Adrenal gland (tissue), 5 donors: Measurements from ENCODE around the gene PDYN.

Source experiments
- CTCF ChIP-seq, 6 experiments: fragments of 450-650 bp in 4 of 6; fragments of 200-600 bp in 2 of 6; sonication (generic) in 1 of 6; IDR thresholded peaks; 1 replicate in 5 of 6; 2 replicates in 1 of 6; pipeline versions ENCODE4 v1.5.1 to v1.8.0; 2016 to 2021; ENCODE audit warnings: antibody characterized with exemption in 6 of 6, mild to moderate bottlenecking in 2 of 6, moderate library complexity in 1 of 6
- POLR2A ChIP-seq, 2 donors: fragments of 450-650 bp; IDR thresholded peaks; one replicate each; pipeline ENCODE4 v1.6.1; 2017; ENCODE audit warnings: antibody characterized with exemption in 2 of 2, mild to moderate bottlenecking in 2 of 2, moderate library complexity in 1 of 2
- donor health status: DM: no; HTN: no; CAD: no.

- no peak for TF ChIP-seq CTCF (IDR thresholded peaks at IDR 0.05)
- no peak for TF ChIP-seq POLR2A (IDR thresholded peaks at IDR 0.05)
These were observed 64.4 kb downstream of the PDYN start for GRCh38 chr20:1929460-1929859.
